HEK293T (cell line): ENCODE data around the gene DGKH.

Experiments used
- ARNT ChIP-seq: fragments of 450-650 bp; IDR thresholded peaks from 2 replicates; pipeline ENCODE4 v1.6.1; 2017; ENCODE audit warnings: mild to moderate bottlenecking
- BHLHE40 ChIP-seq: fragments of 450-650 bp; IDR thresholded peaks from 2 replicates; pipeline ENCODE4 v1.6.1; 2016; ENCODE audit warnings: mild to moderate bottlenecking, moderate library complexity, borderline replicate concordance
- ELF4 ChIP-seq: fragments of 450-650 bp; IDR thresholded peaks from 2 replicates; pipeline ENCODE4 v1.6.1; 2017; ENCODE audit warnings: antibody characterized with exemption
- FOXA1 ChIP-seq: fragments of 450-650 bp; IDR thresholded peaks from 2 replicates; pipeline ENCODE4 v1.6.1; 2016; ENCODE audit warnings: mild to moderate bottlenecking
- FOXK2 ChIP-seq: fragments of 450-650 bp; IDR thresholded peaks from 2 replicates; pipeline ENCODE4 v1.6.1; 2016; ENCODE audit warnings: mild to moderate bottlenecking
- HDGF ChIP-seq: fragments of 450-650 bp; IDR thresholded peaks from 2 replicates; pipeline ENCODE4 v1.6.1; 2017; ENCODE audit warnings: antibody characterized with exemption, borderline replicate concordance
- L3MBTL2 ChIP-seq: fragments of 450-650 bp; conservative IDR thresholded peaks from 2 replicates; pipeline ENCODE4 v1.6.1; 2016; ENCODE audit warnings: mild to moderate bottlenecking
- LEF1 ChIP-seq: fragments of 450-650 bp; IDR thresholded peaks from 2 replicates; pipeline ENCODE4 v1.6.1; 2017; ENCODE audit warnings: mild to moderate bottlenecking, borderline replicate concordance
- NFRKB ChIP-seq: fragments of 450-650 bp; IDR thresholded peaks from 2 replicates; pipeline ENCODE4 v1.6.1; 2016; ENCODE audit warnings: mild to moderate bottlenecking, moderate library complexity
- PKNOX1 ChIP-seq: fragments of 450-650 bp; IDR thresholded peaks from 2 replicates; pipeline ENCODE4 v1.6.1; 2016
- SP1 ChIP-seq: fragments of 450-650 bp; IDR thresholded peaks from 2 replicates; pipeline ENCODE4 v1.6.1; 2017
- SUZ12 ChIP-seq: fragments of 450-650 bp; IDR thresholded peaks from 2 replicates; pipeline ENCODE4 v1.6.1; 2016; ENCODE audit warnings: mild to moderate bottlenecking
- TARDBP ChIP-seq: fragments of 450-650 bp; IDR thresholded peaks from 2 replicates; pipeline ENCODE4 v1.6.1; 2016
- ZNF384 ChIP-seq: fragments of 450-650 bp; IDR thresholded peaks from 2 replicates; pipeline ENCODE4 v1.6.1; 2016

DNA sequence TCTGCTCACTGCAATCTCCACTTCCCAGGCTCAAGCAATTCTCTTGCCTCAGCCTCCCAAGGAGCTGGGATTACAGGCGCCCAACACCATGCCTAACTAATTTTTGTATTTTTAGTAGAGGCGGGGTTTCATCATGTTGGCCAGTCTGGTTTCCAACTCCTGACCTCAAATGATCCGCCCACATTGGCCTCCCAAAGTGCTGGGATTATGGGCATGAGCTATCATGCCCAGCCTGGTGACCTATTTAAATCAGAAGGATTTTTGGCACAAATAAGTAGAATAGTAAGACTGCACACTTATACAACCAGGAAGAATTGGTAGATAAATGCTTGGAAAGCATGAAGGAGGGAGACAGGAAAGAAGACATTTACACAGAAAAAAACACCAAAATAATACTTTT is 170.1 kb downstream of the DGKH start:
- TF ChIP-seq L3MBTL2 (no peak), BHLHE40 (no peak), SP1 (no peak), FOXA1 (no peak), SUZ12 (no peak), PKNOX1 (no peak), ELF4 (no peak), ARNT (no peak), HDGF (no peak), LEF1 (no peak), FOXK2 (no peak), TARDBP (no peak), ZNF384 (no peak), NFRKB (no peak)
